BLaER1 treated with 17β-estradiol and CSF1 and Interleukin-3, amounts not matched to agents 10 nM and 100 nM (cell line): ENCODE measurements around the gene CACNB2.

ENCODE experiments used
- H3K27ac ChIP-seq, 11 experiments: shearing (Covaris generic); formaldehyde crosslinking; 2 replicates each; pipeline ENCODE4 v1.8.1; 2022
- H3K27me3 ChIP-seq, 11 experiments: shearing (Covaris generic); formaldehyde crosslinking; 2 replicates each; pipeline ENCODE4 v1.8.1; 2022
- H3K36me3 ChIP-seq, 11 experiments: shearing (Covaris generic); formaldehyde crosslinking; 2 replicates each; pipeline ENCODE4 v1.8.1; 2022
- H3K4me1 ChIP-seq, 10 experiments: shearing (Covaris generic); formaldehyde crosslinking; 2 replicates each; pipeline ENCODE4 v1.8.1; 2022
- H3K4me2 ChIP-seq, 11 experiments: shearing (Covaris generic); formaldehyde crosslinking; 2 replicates each; pipeline ENCODE4 v1.8.1; 2022
- H3K4me3 ChIP-seq, 10 experiments: shearing (Covaris generic); formaldehyde crosslinking; 2 replicates each; pipeline ENCODE4 v1.8.1; 2022
- H3K9ac ChIP-seq, 11 experiments: shearing (Covaris generic); formaldehyde crosslinking; 2 replicates each; pipeline ENCODE4 v1.8.1; 2022
- H3K9me3 ChIP-seq, 11 experiments: shearing (Covaris generic); formaldehyde crosslinking; replicated peaks in 1 of 11; 2 replicates each; pipeline ENCODE4 v1.8.1; 2022
- H4K20me1 ChIP-seq, 11 experiments: shearing (Covaris generic); formaldehyde crosslinking; 2 replicates each; pipeline ENCODE4 v1.8.1; 2022
- Cebpa-rat ChIP-seq, 11 experiments: shearing (Covaris generic); IDR thresholded peaks; 2 replicates each; pipeline ENCODE4 v1.8.1; 2022

CACNB2 gene

DNA sequence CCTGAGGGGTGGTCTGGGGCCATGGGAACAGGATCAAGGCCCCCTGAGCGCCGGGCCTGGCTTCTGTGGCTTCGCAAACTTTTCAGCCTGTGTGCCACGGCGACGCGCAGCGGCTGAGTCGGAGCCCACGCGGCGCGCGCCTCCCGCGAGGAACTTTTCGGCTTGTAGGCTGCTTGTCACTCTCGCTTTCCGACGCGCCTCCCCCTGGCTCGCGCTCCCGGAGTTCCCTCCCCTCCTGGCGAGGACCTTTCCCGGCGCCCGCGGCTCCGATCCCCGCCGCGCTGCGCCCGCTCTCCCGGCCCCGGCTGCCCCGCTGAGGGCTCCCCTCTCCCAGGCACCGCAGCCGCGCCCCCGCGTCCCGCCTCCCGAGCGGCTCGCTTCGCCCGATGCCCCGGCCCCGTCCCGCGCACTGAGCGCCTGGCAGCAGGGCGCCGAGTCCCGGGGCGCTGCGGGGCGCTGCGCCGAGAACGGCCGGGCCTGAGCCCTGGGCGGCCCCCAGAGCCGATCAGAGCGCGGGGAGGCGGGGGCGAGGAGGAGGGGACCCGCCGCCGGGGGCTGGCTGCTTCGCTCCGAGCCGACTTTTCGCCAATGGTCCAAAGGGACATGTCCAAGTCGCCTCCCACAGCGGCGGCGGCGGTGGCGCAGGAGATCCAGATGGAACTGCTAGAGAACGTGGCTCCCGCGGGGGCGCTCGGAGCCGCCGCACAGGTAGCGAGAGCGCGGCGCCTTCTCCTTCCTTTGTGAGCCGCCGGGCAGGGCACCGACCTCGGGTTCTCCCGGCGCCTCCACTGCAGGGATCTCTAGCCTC, at the start of gene CACNB2:
Gene CACNB2 (plus strand): TSS at position 276 of the 808 bp plus-strand sequence.
- Histone ChIP-seq H3K27ac (no peak within 1 kb of the TSS), H3K27me3 (peaks cover 30 to 50% (median 41%) of the 10 kb centered on the region in 11 experiments), H3K4me2 (peak within 1 kb of the TSS in 8 of 11 experiments; percentile 15 to 41 (median 25); a peak in 8 of 22 replicates), H3K36me3 (no peaks in the 10 kb centered on the region; a peak in 1 of 22 replicates), H3K4me3 (peak within 1 kb of the TSS in 9 of 10 experiments; percentile 5 to 54 (median 34); a peak in 16 of 20 replicates), H3K9ac (no peak within 1 kb of the TSS), H3K4me1 (peaks cover 0 to 8% (median 0%) of the 10 kb centered on the region in 10 experiments; a peak in 9 of 20 replicates), H3K9me3 (peaks cover 17 to 31% (median 26%) of the 10 kb centered on the region in 11 experiments), H4K20me1 (no peaks in the 10 kb centered on the region)
- no peak for TF ChIP-seq Cebpa-rat (IDR thresholded peaks at IDR 0.05)

GRCh38 chr10:18094332-18094731, 45.9 kb upstream of the CACNB2 start:
- no peaks in the 10 kb centered on the region; a peak in 1 of 20 replicates for H3K4me1 ChIP-seq
- H3K9ac ChIP-seq, result no peak overlapping the region
- H4K20me1 ChIP-seq, result no peaks in the 10 kb centered on the region
- H3K4me2 ChIP-seq, result no peak overlapping the region
- H3K27me3 ChIP-seq, result no peaks in the 10 kb centered on the region
- H3K27ac ChIP-seq, result no peak overlapping the region
- no peak for TF ChIP-seq Cebpa-rat (IDR thresholded peaks at IDR 0.05)
- H3K36me3 ChIP-seq, result no peaks in the 10 kb centered on the region
- no peak overlapping the region for H3K4me3 ChIP-seq
- peaks cover 0 to 7% (median 0%) of the 10 kb centered on the region in 11 experiments; a peak in 1 of 22 replicates for H3K9me3 ChIP-seq

- TF ChIP-seq Cebpa-rat (IDR thresholded peaks at IDR 0.05), result no peak
- Histone ChIP-seq H3K4me3 (no peak overlapping the region), H3K4me1 (no peaks in the 10 kb centered on the region; a peak in 1 of 20 replicates), H3K27me3 (no peaks in the 10 kb centered on the region), H3K9me3 (peaks cover 0 to 7% (median 0%) of the 10 kb centered on the region in 11 experiments; a peak in 1 of 22 replicates), H3K4me2 (no peak overlapping the region), H3K9ac (no peak overlapping the region), H4K20me1 (no peaks in the 10 kb centered on the region), H3K36me3 (no peaks in the 10 kb centered on the region), H3K27ac (no peak overlapping the region)
These were observed 45.4 kb upstream of the CACNB2 start for GRCh38 chr10:18094793-18095192.

GRCh38 chr10:18097524-18097923, 42.7 kb upstream of the CACNB2 start:
- H3K27me3 ChIP-seq, result no peaks in the 10 kb centered on the region
- peaks cover 0 to 7% (median 0%) of the 10 kb centered on the region in 11 experiments; a peak in 1 of 22 replicates for H3K9me3 ChIP-seq
- H3K9ac ChIP-seq, result no peak overlapping the region
- H4K20me1 ChIP-seq, result no peaks in the 10 kb centered on the region
- TF ChIP-seq Cebpa-rat (IDR thresholded peaks at IDR 0.05), result no peak
- H3K4me3 ChIP-seq, result no peak overlapping the region
- no peak overlapping the region for H3K4me2 ChIP-seq
- H3K4me1 ChIP-seq, result peaks cover 0 to 11% (median 5%) of the 10 kb centered on the region in 10 experiments; a peak in 9 of 20 replicates
- no peaks in the 10 kb centered on the region for H3K36me3 ChIP-seq
- no peak overlapping the region for H3K27ac ChIP-seq

GRCh38 chr10:18098201-18098600, 42.0 kb upstream of the CACNB2 start:
- no peak overlapping the region for H3K4me3 ChIP-seq
- no peak overlapping the region for H3K4me2 ChIP-seq
- no peak overlapping the region for H3K27ac ChIP-seq
- H3K27me3 ChIP-seq, result no peaks in the 10 kb centered on the region
- H3K36me3 ChIP-seq, result no peaks in the 10 kb centered on the region
- peaks cover 0 to 7% (median 0%) of the 10 kb centered on the region in 11 experiments; a peak in 1 of 22 replicates for H3K9me3 ChIP-seq
- H3K9ac ChIP-seq, result no peak overlapping the region
- no peak for TF ChIP-seq Cebpa-rat (IDR thresholded peaks at IDR 0.05)
- no peaks in the 10 kb centered on the region for H4K20me1 ChIP-seq
- peaks cover 0 to 11% (median 5%) of the 10 kb centered on the region in 10 experiments; a peak in 9 of 20 replicates for H3K4me1 ChIP-seq

- H3K9ac ChIP-seq, result no peak overlapping the region
These were observed 40.8 kb upstream of the CACNB2 start for GRCh38 chr10:18099415-18099814.

DNA sequence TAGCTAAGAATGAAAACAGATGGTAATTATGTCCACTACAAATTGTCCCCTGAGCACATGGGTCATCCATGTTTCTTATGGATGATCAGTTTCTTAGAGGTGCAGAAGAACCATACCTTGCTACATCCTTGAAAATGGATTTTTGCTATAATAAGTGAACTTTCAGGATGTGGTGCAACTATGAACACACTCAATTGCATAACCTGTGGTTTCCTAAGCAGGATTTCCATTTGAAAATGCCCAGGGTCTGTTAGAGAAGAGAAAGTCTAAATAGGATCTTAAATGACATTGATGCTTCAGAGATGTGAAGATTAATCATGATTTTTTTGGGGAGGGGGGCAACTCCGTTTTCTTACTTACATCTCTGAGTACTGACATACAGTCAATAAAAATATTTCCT, 39.6 kb upstream of the CACNB2 start:
- Histone ChIP-seq H3K27me3 (no peaks in the 10 kb centered on the region), H3K4me3 (no peak overlapping the region), H4K20me1 (no peaks in the 10 kb centered on the region), H3K36me3 (no peaks in the 10 kb centered on the region), H3K9ac (no peak overlapping the region), H3K9me3 (no peaks in the 10 kb centered on the region), H3K4me2 (peak overlapping the region in 6 of 11 experiments; percentile 5 to 47 (median 18); a peak in 6 of 22 replicates), H3K27ac (no peak overlapping the region), H3K4me1 (peaks cover 0 to 11% (median 5%) of the 10 kb centered on the region in 10 experiments; a peak in 9 of 20 replicates)
- peak in 1 of 11 experiments; percentile 57; a peak in 2 of 22 replicates for TF ChIP-seq Cebpa-rat (IDR thresholded peaks at IDR 0.05)

More at GRCh38 chr10:18099415-18099814, 40.8 kb upstream of the CACNB2 start:
- H4K20me1 ChIP-seq, result no peaks in the 10 kb centered on the region
- peaks cover 0 to 11% (median 5%) of the 10 kb centered on the region in 10 experiments; a peak in 9 of 20 replicates for H3K4me1 ChIP-seq
- no peak overlapping the region for H3K27ac ChIP-seq
- H3K4me2 ChIP-seq, result no peak overlapping the region
- no peak for TF ChIP-seq Cebpa-rat (IDR thresholded peaks at IDR 0.05)
- H3K36me3 ChIP-seq, result no peaks in the 10 kb centered on the region
- peaks cover 0 to 7% (median 0%) of the 10 kb centered on the region in 11 experiments; a peak in 1 of 22 replicates for H3K9me3 ChIP-seq
- H3K27me3 ChIP-seq, result no peaks in the 10 kb centered on the region
- no peak overlapping the region for H3K4me3 ChIP-seq

DNA sequence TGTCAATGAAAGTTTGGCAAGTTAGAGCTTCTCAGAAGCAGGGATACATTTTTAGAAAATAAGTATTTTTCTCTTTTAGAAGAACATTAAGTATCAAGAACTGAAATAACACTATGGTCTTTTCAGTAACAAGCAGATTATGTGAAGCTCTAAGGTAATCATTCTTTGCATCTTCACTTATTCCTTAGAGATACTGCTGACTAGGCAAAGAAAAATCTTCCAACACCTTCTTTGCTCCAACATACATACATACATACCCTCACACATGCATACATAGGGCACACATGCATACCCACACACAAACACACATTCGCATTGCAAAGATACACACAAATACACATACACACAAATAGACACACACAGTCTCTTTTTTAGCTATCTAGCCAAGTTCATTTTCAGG, 37.8 kb upstream of the CACNB2 start:
- H3K9ac ChIP-seq, result no peak overlapping the region
- H3K27me3 ChIP-seq, result no peaks in the 10 kb centered on the region
- no peaks in the 10 kb centered on the region for H3K9me3 ChIP-seq
- no peaks in the 10 kb centered on the region for H4K20me1 ChIP-seq
- H3K4me1 ChIP-seq, result peaks cover 0 to 11% (median 5%) of the 10 kb centered on the region in 10 experiments; a peak in 8 of 20 replicates
- H3K36me3 ChIP-seq, result no peaks in the 10 kb centered on the region
- H3K4me3 ChIP-seq, result no peak overlapping the region
- TF ChIP-seq Cebpa-rat (IDR thresholded peaks at IDR 0.05), result no peak
- no peak overlapping the region for H3K4me2 ChIP-seq
- H3K27ac ChIP-seq, result no peak overlapping the region

GRCh38 chr10:18104223-18104872, 35.9 kb upstream of the CACNB2 start:
- H3K9me3 ChIP-seq, result no peaks in the 10 kb centered on the region
- H3K4me2 ChIP-seq, result no peak overlapping the region
- no peak overlapping the region for H3K27ac ChIP-seq
- H3K4me1 ChIP-seq, result peaks cover 0 to 11% (median 5%) of the 10 kb centered on the region in 10 experiments; a peak in 8 of 20 replicates
- no peaks in the 10 kb centered on the region for H4K20me1 ChIP-seq
- no peaks in the 10 kb centered on the region for H3K27me3 ChIP-seq
- no peaks in the 10 kb centered on the region for H3K36me3 ChIP-seq
- no peak overlapping the region for H3K9ac ChIP-seq
- no peak overlapping the region for H3K4me3 ChIP-seq
- TF ChIP-seq Cebpa-rat (IDR thresholded peaks at IDR 0.05), result no peak
